ENCODE measurements around the gene STMN3.

DNA sequence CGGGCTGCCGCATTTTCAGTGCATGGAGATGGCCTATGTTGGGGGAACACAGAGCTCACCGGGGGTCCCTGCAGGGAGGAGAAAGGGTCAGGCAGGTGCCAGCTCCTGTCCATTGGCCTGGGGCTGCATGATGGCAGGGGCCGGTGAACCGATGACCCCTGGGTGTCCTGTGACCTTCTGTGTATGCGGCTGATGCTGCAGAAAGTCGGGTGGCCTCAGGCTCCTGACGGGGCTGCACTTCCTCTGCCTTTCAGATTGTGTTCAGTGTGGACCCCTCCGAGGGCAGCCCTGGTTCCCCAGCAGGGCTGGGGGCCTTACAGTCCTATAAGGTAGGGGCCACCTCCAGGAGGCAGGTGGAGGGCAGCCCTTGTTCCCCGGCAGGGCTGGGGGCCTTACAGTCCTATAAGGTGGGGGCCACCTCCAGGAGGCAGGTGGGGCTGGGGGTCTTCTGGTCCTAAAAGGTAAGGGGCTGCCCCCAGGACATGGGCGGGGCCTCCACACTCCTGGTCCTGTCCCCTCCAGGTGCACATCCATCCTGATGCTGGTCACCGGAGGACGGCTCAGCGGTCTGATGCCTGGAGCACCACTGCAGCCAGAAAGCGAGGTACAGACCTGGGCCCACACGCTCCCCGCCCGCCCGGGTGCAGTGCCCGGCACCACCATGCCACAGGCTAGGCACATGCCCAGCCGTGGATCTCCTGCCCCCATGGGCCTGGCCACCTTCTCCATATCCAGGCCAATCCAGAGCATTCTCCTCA is 32.2 kb upstream of the STMN3 start:
- TF ChIP-seq EZH2 (IDR thresholded peaks at IDR 0.05; ENCODE audit: borderline replicate concordance, low read length) (no peak), CTCF (IDR thresholded peaks at IDR 0.05; ENCODE audit: low read length) (no peak)
